ENCODE results near the gene PRPS2. TPM values are rescaled to one million over a fixed set of nuclear protein-coding genes. Genes with fewer than 3 reads are reported as not detected.

Gene PRPS2
- total RNA-seq (2013) = 18.9 TPM
- polyA plus RNA-seq (10 to 100 TPM in 2 of 3 donors, 1 to 10 TPM in 1; 8.2 to 19.6 (median 17.3) TPM), polyA minus RNA-seq (8.9 and 12.1 TPM in 2 replicates), total RNA-seq (8.2 to 25.4 (median 21.1) reads per million in 11 experiments)

- Histone ChIP-seq H3K9ac (ENCODE audit: insufficient read depth, low read length, poor library complexity, severe bottlenecking) (peak within 1 kb of the TSS; percentile 45), H3K79me2 (ENCODE audit: insufficient read depth, low read length) (peaks cover 49% of the 10 kb centered on the region), H3K4me2 (replicated peaks; ENCODE audit: extremely low read depth, low read length, poor library complexity, severe bottlenecking) (peak within 1 kb of the TSS; percentile 82), H3K9me3 (replicated peaks in 1 of 2; ENCODE audit: control insufficient read depth in 1 of 2, insufficient read depth in 1 of 2, low read length in 2 of 2) (peaks cover 0 to 8% of the 10 kb centered on the region in 2 donors), H3K27ac (ENCODE audit: low read depth in 1 of 2, low read length in 2 of 2) (peak within 1 kb of the TSS in 1 of 2 donors; percentile 20), H3K4me1 (ENCODE audit: control insufficient read depth in 1 of 2, insufficient read depth in 2 of 2, low read length in 2 of 2) (peaks cover 5 to 9% of the 10 kb centered on the region in 2 donors), H3K27me3 (ENCODE audit: control insufficient read depth in 2 of 2, insufficient read depth in 2 of 2, low read length in 2 of 2) (peaks cover 0 to 3% of the 10 kb centered on the region in 2 donors), H4K20me1 (ENCODE audit: insufficient read depth, low read length) (no peaks in the 10 kb centered on the region), H3K4me3 (replicated peaks in 1 of 3; ENCODE audit: low read depth in 2 of 3, low read length in 3 of 3) (peak within 1 kb of the TSS; percentile 64 to 80 (median 69)), H2AFZ (ENCODE audit: insufficient read depth, low read depth, low read length, poor library complexity, severe bottlenecking) (peak within 1 kb of the TSS; percentile 78), H3K36me3 (replicated peaks in 1 of 2; ENCODE audit: control insufficient read depth in 1 of 2, insufficient read depth in 2 of 2, low read length in 2 of 2) (no peaks in the 10 kb centered on the region)
- H3K4me3 Mint-ChIP-seq = peak within 1 kb of the TSS; percentile 88 to 89
- no peak for TF ChIP-seq CTCF (IDR thresholded peaks at IDR 0.05)
- DNase-seq = peak; percentile 12 to 25 (median 25)
- H3K9me3 Mint-ChIP-seq = peaks cover 0 to 27% (median 16%) of the 10 kb centered on the region in 7 donors
- H3K4me1 Mint-ChIP-seq = peaks cover 23% of the 10 kb centered on the region
- under 1% methylated on average over 102 of the region's 113 CpGs for WGBS (ENCODE audit: insufficient coverage)
- H3K27me3 Mint-ChIP-seq (ENCODE audit: low read depth in 3 of 3) = peaks cover 0 to 26% (median 2%) of the 10 kb centered on the region in 3 donors
- H3K36me3 Mint-ChIP-seq = no peaks in the 10 kb centered on the region
- intact Hi-C loops (cut with micrococcal nuclease) = no loop called here
- peak within 1 kb of the TSS in 3 of 7 donors; percentile 16 to 80 (median 37) for H3K27ac Mint-ChIP-seq
These were observed at the start of gene PRPS2 for GRCh38 chrX:12791257-12792228. Gene PRPS2 (plus strand): TSS chrX:12791412. CDS start chrX:12791498, 86 bp downstream.

GRCh38 chrX:12741416-12741815 lies 49.8 kb upstream of the PRPS2 start:
- H3K4me3 Mint-ChIP-seq = no peak overlapping the region
- no peaks in the 10 kb centered on the region for H3K36me3 Mint-ChIP-seq
- Histone ChIP-seq H3K27ac (ENCODE audit: low read depth in 1 of 2, low read length in 2 of 2) (no peak overlapping the region), H3K4me3 (replicated peaks in 1 of 3; ENCODE audit: low read depth in 2 of 3, low read length in 3 of 3) (no peak overlapping the region), H3K9me3 (replicated peaks in 1 of 2; ENCODE audit: control insufficient read depth in 1 of 2, insufficient read depth in 1 of 2, low read length in 2 of 2) (no peaks in the 10 kb centered on the region), H3K36me3 (replicated peaks in 1 of 2; ENCODE audit: control insufficient read depth in 1 of 2, insufficient read depth in 2 of 2, low read length in 2 of 2) (no peaks in the 10 kb centered on the region), H4K20me1 (ENCODE audit: insufficient read depth, low read length) (no peaks in the 10 kb centered on the region), H3K4me2 (replicated peaks; ENCODE audit: extremely low read depth, low read length, poor library complexity, severe bottlenecking) (no peak overlapping the region), H3K79me2 (ENCODE audit: insufficient read depth, low read length) (no peaks in the 10 kb centered on the region), H3K4me1 (ENCODE audit: control insufficient read depth in 1 of 2, insufficient read depth in 2 of 2, low read length in 2 of 2) (no peaks in the 10 kb centered on the region), H3K9ac (ENCODE audit: insufficient read depth, low read length, poor library complexity, severe bottlenecking) (no peak overlapping the region), H2AFZ (ENCODE audit: insufficient read depth, low read depth, low read length, poor library complexity, severe bottlenecking) (no peak overlapping the region), H3K27me3 (ENCODE audit: control insufficient read depth in 2 of 2, insufficient read depth in 2 of 2, low read length in 2 of 2) (peaks cover 0 to 2% of the 10 kb centered on the region in 2 donors)
- TF ChIP-seq CTCF (IDR thresholded peaks at IDR 0.05) = no peak
- intact Hi-C loops (cut with micrococcal nuclease) = no loop called here
- H3K27ac Mint-ChIP-seq = no peak overlapping the region
- H3K9me3 Mint-ChIP-seq = peaks cover 0 to 10% (median 0%) of the 10 kb centered on the region in 7 donors
- WGBS (ENCODE audit: insufficient coverage) = 82% methylated on average over 3 of the region's 6 CpGs
- no peak for DNase-seq
- no peaks in the 10 kb centered on the region for H3K4me1 Mint-ChIP-seq
- H3K27me3 Mint-ChIP-seq (ENCODE audit: low read depth in 3 of 3) = peaks cover 0 to 17% (median 0%) of the 10 kb centered on the region in 3 donors
